Measurements from ENCODE around the gene GLT1D1. TPM values are rescaled to one million over a fixed set of nuclear protein-coding genes. Genes with fewer than 3 reads are reported as not detected.

The GLT1D1 gene
- total RNA-seq, 1 donor = under 0.01 TPM

GRCh38 chr12:128951448-128951847 is 98.2 kb downstream of the GLT1D1 start:
- DNase-seq (ENCODE audit: low read depth in 2 of 3, low spot score in 2 of 3) = no peak

GRCh38 chr12:128956755-128957154 is 103.5 kb downstream of the GLT1D1 start:
- DNase-seq (ENCODE audit: low read depth in 2 of 3, low spot score in 2 of 3) = no peak

- no peak for DNase-seq (ENCODE audit: low read depth in 2 of 3, low spot score in 2 of 3)
These were observed 106.6 kb downstream of the GLT1D1 start for GRCh38 chr12:128959901-128960300.

- DNase-seq (ENCODE audit: low read depth in 2 of 3, low spot score in 2 of 3) = no peak
These were observed 108.1 kb downstream of the GLT1D1 start for GRCh38 chr12:128961308-128961902.

- DNase-seq (ENCODE audit: low read depth in 2 of 3, low spot score in 2 of 3) = no peak
These were observed 108.7 kb downstream of the GLT1D1 start for GRCh38 chr12:128961957-128962356.

GRCh38 chr12:128966203-128966810 is 113.0 kb downstream of the GLT1D1 start:
- DNase-seq (ENCODE audit: low read depth in 2 of 3, low spot score in 2 of 3) = no peak

- no peak for DNase-seq (ENCODE audit: low read depth in 2 of 3, low spot score in 2 of 3)
These were observed 115.4 kb downstream of the GLT1D1 start for GRCh38 chr12:128968668-128969067.

- DNase-seq (ENCODE audit: low read depth in 2 of 3, low spot score in 2 of 3) = peak in 2 of 3 donors; percentile 12 to 17
These were observed 116.3 kb downstream of the GLT1D1 start for GRCh38 chr12:128969480-128970055.

GRCh38 chr12:128970110-128970509 is 116.8 kb downstream of the GLT1D1 start:
- no peak for DNase-seq (ENCODE audit: low read depth in 2 of 3, low spot score in 2 of 3)

GRCh38 chr12:128970941-128971340 is 117.7 kb downstream of the GLT1D1 start:
- no peak for DNase-seq (ENCODE audit: low read depth in 2 of 3, low spot score in 2 of 3)

GRCh38 chr12:128971802-128972201 is 118.5 kb downstream of the GLT1D1 start:
- no peak for DNase-seq (ENCODE audit: low read depth in 2 of 3, low spot score in 2 of 3)

GRCh38 chr12:128973883-128974681 is 120.8 kb downstream of the GLT1D1 start:
- no peak for DNase-seq (ENCODE audit: low read depth in 2 of 3, low spot score in 2 of 3)

GRCh38 chr12:128974881-128975280 is 121.6 kb downstream of the GLT1D1 start:
- DNase-seq (ENCODE audit: low read depth in 2 of 3, low spot score in 2 of 3) = no peak

- peak in 2 of 3 donors; percentile 12 to 26 for DNase-seq (ENCODE audit: low read depth in 2 of 3, low spot score in 2 of 3)
These were observed 123.0 kb downstream of the GLT1D1 start for GRCh38 chr12:128976120-128976738.

- no peak for DNase-seq (ENCODE audit: low read depth in 2 of 3, low spot score in 2 of 3)
These were observed 124.2 kb downstream of the GLT1D1 start for GRCh38 chr12:128977441-128977840.

GRCh38 chr12:128978067-128978466 is 124.8 kb downstream of the GLT1D1 start:
- DNase-seq (ENCODE audit: low read depth in 2 of 3, low spot score in 2 of 3) = no peak

GRCh38 chr12:128980623-128981022 is 127.3 kb downstream of the GLT1D1 start:
- no peak for DNase-seq (ENCODE audit: low read depth in 2 of 3, low spot score in 2 of 3)

GRCh38 chr12:128981971-128982533 is 128.8 kb downstream of the GLT1D1 start:
- no peak for DNase-seq (ENCODE audit: low read depth in 2 of 3, low spot score in 2 of 3)

GRCh38 chr12:128982933-128983332 is 129.7 kb downstream of the GLT1D1 start:
- no peak for DNase-seq (ENCODE audit: low read depth in 2 of 3, low spot score in 2 of 3)

GRCh38 chr12:128983371-128983770 is 130.1 kb downstream of the GLT1D1 start:
- DNase-seq (ENCODE audit: low read depth in 2 of 3, low spot score in 2 of 3) = no peak

GRCh38 chr12:128986957-128987356 is 133.7 kb downstream of the GLT1D1 start:
- no peak for DNase-seq (ENCODE audit: low read depth in 2 of 3, low spot score in 2 of 3)
